Suprapubic skin (tissue), 4 donors: ENCODE measurements around the gene PCDHAC2. TPM values are rescaled to one million over a fixed set of nuclear protein-coding genes. Genes with fewer than 3 reads are reported as not detected.

ENCODE experiments used
- DNase-seq, 2 donors: peaks; one replicate each; pipeline ENCODE4 v3.0.0-alpha.2; 2019; ENCODE audit warnings: low spot score in 2 of 2
- H3K27ac ChIP-seq: fragments of 200-600 bp; sonication (generic); one replicate; pipeline ENCODE4 v1.5.1; 2019
- H3K27me3 ChIP-seq: fragments of 200-600 bp; sonication (generic); one replicate; pipeline ENCODE4 v1.5.1; 2019
- H3K36me3 ChIP-seq: fragments of 200-600 bp; sonication (generic); one replicate; pipeline ENCODE4 v1.5.1; 2019
- H3K4me1 ChIP-seq: fragments of 200-600 bp; sonication (generic); one replicate; pipeline ENCODE4 v1.5.1; 2019
- H3K4me3 ChIP-seq: fragments of 200-600 bp; sonication (generic); one replicate; pipeline ENCODE4 v1.5.1; 2019; ENCODE audit warnings: mild to moderate bottlenecking
- H3K9me3 ChIP-seq: fragments of 200-600 bp; sonication (generic); one replicate; pipeline ENCODE4 v1.5.1; 2019
- EP300 ChIP-seq: sonication (generic); formaldehyde crosslinking; IDR thresholded peaks from one replicate; pipeline ENCODE4 v1.6.1; 2017; ENCODE audit warnings: antibody characterized with exemption
- POLR2A ChIP-seq, 2 donors: fragments of 450-650 bp; IDR thresholded peaks; one replicate each; pipeline ENCODE4 v1.6.1; 2017; ENCODE audit warnings: antibody characterized with exemption in 2 of 2, mild to moderate bottlenecking in 2 of 2, moderate library complexity in 2 of 2
- POLR2AphosphoS5 ChIP-seq, 3 donors: sonication (generic); formaldehyde crosslinking; IDR thresholded peaks; one replicate each; pipeline ENCODE4 v1.6.1; 2017; ENCODE audit warnings: antibody characterized with exemption in 3 of 3
- WGBS: methylation state at CpG from one replicate; pipeline ENCODE4 v1.1.5; 2018; 5-methylcytosine and 5-hydroxymethylcytosine counted together
- total RNA-seq, 4 donors: library from RNA; depleted of rRNA; stranded (reverse); fragments of >200 nt; gene quantifications; one replicate each; pipeline ENCODE4 v1.1.0, GENCODE V29; 2016
- TF ChIP-seq, protein P1 (sequence below), 2 donors: fragments of 200-600 bp in 1 of 2; fragments of 450-650 bp in 1 of 2; sonication (generic) in 1 of 2; IDR thresholded peaks; one replicate each; pipeline ENCODE4 v1.5.1; 2016 to 2019; ENCODE audit warnings: antibody characterized with exemption in 2 of 2, mild to moderate bottlenecking in 1 of 2, moderate library complexity in 1 of 2

The PCDHAC2 gene
- total RNA-seq, 4 donors from 2014 or later: 0.13 TPM; not detected in 3

DNA sequence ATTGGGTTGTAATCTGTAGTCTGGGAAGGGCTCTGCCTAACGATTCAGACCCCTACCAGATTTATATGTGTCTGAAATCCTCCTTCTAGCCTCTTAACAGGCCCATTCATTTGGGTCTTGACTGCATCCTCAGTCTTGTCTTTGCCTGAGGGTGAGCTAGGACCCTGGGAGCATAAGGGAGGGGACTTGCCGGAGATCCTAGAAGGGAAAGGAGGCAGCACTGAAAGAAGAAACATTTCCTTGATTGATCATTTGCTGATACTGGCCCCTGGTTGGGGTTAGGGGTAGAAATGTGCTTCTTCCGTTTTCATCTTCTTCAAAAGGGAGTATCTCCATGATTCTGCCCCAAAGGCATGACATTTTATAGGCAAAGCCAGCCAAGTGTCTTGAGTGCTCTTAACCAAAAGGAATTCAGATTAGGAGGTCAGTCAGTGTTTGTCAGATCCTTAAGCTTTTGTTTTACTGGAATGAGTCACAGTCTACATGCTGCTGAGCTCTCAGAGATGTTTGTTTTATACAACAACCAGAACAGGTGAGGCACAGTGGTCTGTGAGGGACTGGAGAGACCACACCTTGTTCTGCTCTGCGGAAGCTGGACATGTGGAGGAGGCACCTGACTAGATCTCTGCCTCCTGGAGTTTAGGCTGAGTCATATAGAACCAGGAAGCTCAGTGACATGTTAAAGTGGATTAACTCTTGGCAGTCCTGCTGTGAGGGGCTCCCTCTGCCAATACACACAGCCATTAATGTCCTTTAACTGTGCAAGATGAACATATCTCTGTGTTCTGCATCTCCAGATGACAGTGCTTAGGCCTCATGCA is 37.7 kb downstream of the PCDHAC2 start:
- H3K9me3 ChIP-seq: no peaks in the 10 kb centered on the region
- no peak overlapping the region for H3K27ac ChIP-seq
- H3K4me1 ChIP-seq: no peaks in the 10 kb centered on the region
- H3K27me3 ChIP-seq: peaks cover 3% of the 10 kb centered on the region
- TF ChIP-seq EP300: no peak
- TF ChIP-seq, protein P1, sequence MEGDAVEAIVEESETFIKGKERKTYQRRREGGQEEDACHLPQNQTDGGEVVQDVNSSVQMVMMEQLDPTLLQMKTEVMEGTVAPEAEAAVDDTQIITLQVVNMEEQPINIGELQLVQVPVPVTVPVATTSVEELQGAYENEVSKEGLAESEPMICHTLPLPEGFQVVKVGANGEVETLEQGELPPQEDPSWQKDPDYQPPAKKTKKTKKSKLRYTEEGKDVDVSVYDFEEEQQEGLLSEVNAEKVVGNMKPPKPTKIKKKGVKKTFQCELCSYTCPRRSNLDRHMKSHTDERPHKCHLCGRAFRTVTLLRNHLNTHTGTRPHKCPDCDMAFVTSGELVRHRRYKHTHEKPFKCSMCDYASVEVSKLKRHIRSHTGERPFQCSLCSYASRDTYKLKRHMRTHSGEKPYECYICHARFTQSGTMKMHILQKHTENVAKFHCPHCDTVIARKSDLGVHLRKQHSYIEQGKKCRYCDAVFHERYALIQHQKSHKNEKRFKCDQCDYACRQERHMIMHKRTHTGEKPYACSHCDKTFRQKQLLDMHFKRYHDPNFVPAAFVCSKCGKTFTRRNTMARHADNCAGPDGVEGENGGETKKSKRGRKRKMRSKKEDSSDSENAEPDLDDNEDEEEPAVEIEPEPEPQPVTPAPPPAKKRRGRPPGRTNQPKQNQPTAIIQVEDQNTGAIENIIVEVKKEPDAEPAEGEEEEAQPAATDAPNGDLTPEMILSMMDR (IDR thresholded peaks at IDR 0.05): no peak
- TF ChIP-seq POLR2A (IDR thresholded peaks at IDR 0.05): no peak
- TF ChIP-seq POLR2AphosphoS5 (IDR thresholded peaks at IDR 0.05): no peak
- DNase-seq: no peak
- WGBS: 57% methylated on average over 4 of the region's 4 CpGs
- H3K36me3 ChIP-seq: no peaks in the 10 kb centered on the region
- H3K4me3 ChIP-seq: no peak overlapping the region

DNA sequence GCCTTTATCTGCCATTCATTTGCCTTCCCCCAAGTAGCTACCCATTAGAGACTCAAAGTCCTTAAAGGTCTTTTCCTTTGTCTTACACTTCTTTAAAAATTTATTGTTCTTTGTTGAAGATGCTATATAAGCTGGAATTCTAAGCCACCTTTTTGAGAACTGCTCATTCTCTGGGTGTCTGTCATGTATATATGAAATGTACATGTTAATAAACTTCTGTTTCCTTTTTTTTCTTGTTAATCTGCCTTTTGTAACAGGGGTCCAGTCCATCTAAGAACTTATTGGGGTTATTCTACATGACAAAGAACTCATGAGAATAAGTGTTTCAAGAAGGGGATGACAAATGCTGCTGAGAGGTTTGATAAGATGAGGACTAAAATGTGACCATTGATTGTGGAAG is 41.5 kb downstream of the PCDHAC2 start:
- no peaks in the 10 kb centered on the region for H3K27me3 ChIP-seq
- TF ChIP-seq, protein P1 (IDR thresholded peaks at IDR 0.05): no peak
- TF ChIP-seq POLR2A (IDR thresholded peaks at IDR 0.05) (no peak), POLR2AphosphoS5 (IDR thresholded peaks at IDR 0.05) (no peak), EP300 (no peak)
- no peaks in the 10 kb centered on the region for H3K9me3 ChIP-seq
- H3K36me3 ChIP-seq: no peaks in the 10 kb centered on the region
- H3K4me1 ChIP-seq: no peaks in the 10 kb centered on the region
- no peak overlapping the region for H3K4me3 ChIP-seq
- no peak for DNase-seq
- H3K27ac ChIP-seq: no peak overlapping the region

DNA sequence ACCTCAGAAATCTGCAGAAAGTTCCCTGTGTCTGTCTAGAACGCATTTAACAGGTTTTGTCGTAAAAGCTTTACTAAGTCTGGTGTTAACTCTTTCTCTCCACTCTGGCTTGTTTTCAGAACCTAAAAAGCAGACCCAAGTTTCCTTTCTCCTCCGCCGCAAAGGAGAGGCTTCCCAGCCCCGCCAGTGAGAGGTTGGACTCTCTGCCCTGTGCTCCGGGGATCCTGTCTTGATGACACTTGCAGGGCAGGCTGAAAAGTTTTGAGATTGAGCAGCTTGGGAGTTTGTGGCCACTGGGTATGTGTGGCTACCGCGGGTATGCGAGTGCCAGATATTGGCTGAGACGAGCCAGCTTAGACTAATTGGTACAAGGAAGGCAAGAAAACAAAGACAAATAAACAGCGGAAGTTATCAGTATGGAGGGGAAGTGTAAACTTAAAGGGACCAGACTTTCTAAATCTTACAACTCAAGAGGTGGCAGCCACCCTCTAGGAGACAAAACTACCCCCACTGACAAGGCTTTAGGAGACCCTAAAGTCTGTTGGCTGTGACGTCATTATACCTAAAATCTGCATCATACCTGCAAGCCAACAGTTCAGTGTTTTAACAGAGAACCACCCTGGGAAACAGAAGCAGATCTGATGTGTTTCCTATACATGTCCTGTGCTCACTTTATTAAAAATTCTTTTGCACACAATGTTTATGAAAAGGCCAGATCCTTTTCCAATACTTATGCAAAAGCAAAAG is 43.9 kb downstream of the PCDHAC2 start:
- no peaks in the 10 kb centered on the region for H3K27me3 ChIP-seq
- H3K36me3 ChIP-seq: no peaks in the 10 kb centered on the region
- no peaks in the 10 kb centered on the region for H3K4me1 ChIP-seq
- H3K9me3 ChIP-seq: no peaks in the 10 kb centered on the region
- no peak overlapping the region for H3K27ac ChIP-seq
- 50% methylated on average over 12 of the region's 12 CpGs for WGBS
- no peak overlapping the region for H3K4me3 ChIP-seq
- no peak for TF ChIP-seq EP300
- TF ChIP-seq POLR2AphosphoS5 (IDR thresholded peaks at IDR 0.05): no peak
- TF ChIP-seq POLR2A (IDR thresholded peaks at IDR 0.05): no peak
- TF ChIP-seq, protein P1 (IDR thresholded peaks at IDR 0.05): no peak
- no peak for DNase-seq

DNA sequence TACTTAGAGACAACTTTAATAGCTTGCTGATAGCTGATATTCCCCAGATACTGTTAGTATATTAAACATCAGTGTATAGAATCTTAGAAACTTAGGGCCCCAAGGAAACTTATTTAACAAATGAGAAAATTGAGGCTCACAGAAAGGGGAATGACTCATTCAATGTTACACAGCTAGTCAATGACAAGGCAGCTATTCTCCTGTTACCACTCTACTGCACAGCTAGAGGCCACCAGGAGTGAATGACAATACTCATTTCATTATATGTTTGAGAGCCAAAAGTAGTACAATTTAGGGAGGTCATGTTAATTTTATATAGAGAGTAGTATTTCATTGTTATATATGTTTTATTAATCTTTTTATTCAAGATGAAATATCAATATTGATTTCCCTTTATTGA is 51.7 kb downstream of the PCDHAC2 start:
- Histone ChIP-seq H3K36me3 (no peaks in the 10 kb centered on the region), H3K9me3 (no peaks in the 10 kb centered on the region), H3K27me3 (no peaks in the 10 kb centered on the region), H3K4me3 (no peak overlapping the region), H3K4me1 (no peaks in the 10 kb centered on the region), H3K27ac (no peak overlapping the region)
- DNase-seq: no peak
- TF ChIP-seq, protein P1 (IDR thresholded peaks at IDR 0.05): no peak
- TF ChIP-seq POLR2A (IDR thresholded peaks at IDR 0.05) (no peak), POLR2AphosphoS5 (IDR thresholded peaks at IDR 0.05) (no peak), EP300 (no peak)

Other genes starting within 250 kb of the PCDHAC2 start
- not detected for gene PCDHA1, start 180.3 kb upstream of the PCDHAC2 start, total RNA-seq
- gene PCDHA2, start 171.6 kb upstream of the PCDHAC2 start, total RNA-seq: not detected
- gene PCDHA3, start 165.4 kb upstream of the PCDHAC2 start, total RNA-seq: under 1 TPM; 0.23 to 0.89 (median 0.40) TPM
- gene PCDHA4, start 159.4 kb upstream of the PCDHAC2 start, total RNA-seq: under 1 TPM; 0.21 to 0.62 (median 0.54) TPM
- under 1 TPM in 3 of 4 donors, not detected in 1; 0.15 to 0.42 (median 0.16) TPM for gene PCDHA5, start 144.9 kb upstream of the PCDHAC2 start, total RNA-seq
- gene PCDHA6, start 138.5 kb upstream of the PCDHAC2 start, total RNA-seq: under 1 TPM in 3 of 4 donors, not detected in 1; 0.55 to 0.89 (median 0.56) TPM
- under 1 TPM in 2 of 4 donors, not detected in 2; 0.38 to 0.52 TPM for gene PCDHA7, start 132.2 kb upstream of the PCDHAC2 start, total RNA-seq
- gene PCDHA8, start 125.3 kb upstream of the PCDHAC2 start, total RNA-seq: under 1 TPM in 3 of 4 donors, not detected in 1; 0.16 to 0.40 (median 0.17) TPM
- under 1 TPM; 0.08 to 0.34 (median 0.26) TPM for gene PCDHA9, start 118.1 kb upstream of the PCDHAC2 start, total RNA-seq
- gene PCDHA10, start 110.6 kb upstream of the PCDHAC2 start, total RNA-seq: 1 to 10 TPM in 1 of 4 donors, under 1 TPM in 3; 0.42 to 1.0 (median 0.57) TPM
- under 1 TPM in 2 of 4 donors, not detected in 2; 0.26 to 0.93 TPM for gene PCDHA11, start 97.5 kb upstream of the PCDHAC2 start, total RNA-seq
- under 1 TPM in 3 of 4 donors, not detected in 1; 0.36 to 0.85 (median 0.48) TPM for gene PCDHA12, start 91.2 kb upstream of the PCDHAC2 start, total RNA-seq
- gene PCDHA13, start 84.4 kb upstream of the PCDHAC2 start, total RNA-seq: under 1 TPM in 2 of 4 donors, not detected in 2; 0.38 to 0.47 TPM
- under 1 TPM in 3 of 4 donors, not detected in 1; 0.11 to 0.64 (median 0.18) TPM for gene PCDHAC1, start 40.2 kb upstream of the PCDHAC2 start, total RNA-seq
- not detected for gene PCDHB1, start 84.9 kb downstream of the PCDHAC2 start, total RNA-seq
- 1 to 10 TPM; 2.2 to 5.4 (median 4.2) TPM for gene PCDHB2, start 128.1 kb downstream of the PCDHAC2 start, total RNA-seq
- gene PCDHB3, start 134.0 kb downstream of the PCDHAC2 start, total RNA-seq: 1 to 10 TPM; 1.1 to 2.5 (median 2.0) TPM
- 1 to 10 TPM; 1.8 to 5.6 (median 2.0) TPM for gene PCDHB4, start 155.3 kb downstream of the PCDHAC2 start, total RNA-seq
- gene PCDHB5, start 168.7 kb downstream of the PCDHAC2 start, total RNA-seq: 1 to 10 TPM in 2 of 4 donors, under 1 TPM in 2; 0.72 to 6.2 (median 1.9) TPM
- gene PCDHB6, start 183.6 kb downstream of the PCDHAC2 start, total RNA-seq: 1 to 10 TPM in 2 of 4 donors, under 1 TPM in 1, not detected in 1; 0.76 to 2.2 (median 1.7) TPM
- gene PCDHB7, start 206.2 kb downstream of the PCDHAC2 start, total RNA-seq: 1 to 10 TPM in 1 of 4 donors, under 1 TPM in 3; 0.49 to 1.2 (median 0.78) TPM
- under 1 TPM in 3 of 4 donors, not detected in 1; 0.62 to 0.93 (median 0.68) TPM for gene PCDHB8, start 211.3 kb downstream of the PCDHAC2 start, total RNA-seq
- gene PCDHB16, start 215.9 kb downstream of the PCDHAC2 start, total RNA-seq: 1 to 10 TPM; 2.9 to 4.8 (median 3.2) TPM
- gene PCDHB9, start 220.7 kb downstream of the PCDHAC2 start, total RNA-seq: 1 to 10 TPM; 1.1 to 3.2 (median 2.5) TPM
- 1 to 10 TPM in 3 of 4 donors, under 1 TPM in 1; 0.60 to 1.4 (median 1.2) TPM for gene PCDHB10, start 225.9 kb downstream of the PCDHAC2 start, total RNA-seq
- 1 to 10 TPM in 3 of 4 donors, under 1 TPM in 1; 0.98 to 2.8 (median 1.2) TPM for gene PCDHB11, start 233.2 kb downstream of the PCDHAC2 start, total RNA-seq
- 1 to 10 TPM in 1 of 4 donors, under 1 TPM in 3; 0.83 to 2.2 (median 0.95) TPM for gene PCDHB12, start 242.2 kb downstream of the PCDHAC2 start, total RNA-seq
- 1 to 10 TPM; 5.9 to 10.0 (median 6.2) TPM for gene PCDHB13, start 247.4 kb downstream of the PCDHAC2 start, total RNA-seq